HL-60 (cell line): ENCODE data around the gene UBAP2.

Source experiments
- DNase-seq, 2 experiments: peaks; one replicate each; pipeline ENCODE4 v3.0.0-alpha.2; 2010 to 2020; ENCODE audit warnings: low read depth in 1 of 2, low spot score in 1 of 2
- H3K27ac ChIP-seq: fragments of 250-450 bp; sonication (Bioruptor Pico); replicated peaks from 2 replicates; pipeline ENCODE4 v1.5.1; 2020; ENCODE audit warnings: mild to moderate bottlenecking, moderate library complexity
- H3K27me3 ChIP-seq: fragments of 250-450 bp; sonication (Bioruptor Pico); 2 replicates; pipeline ENCODE4 v1.5.1; 2021; ENCODE audit warnings: mild to moderate bottlenecking, moderate library complexity; ENCODE audit not compliant: insufficient read depth, poor library complexity, severe bottlenecking
- H3K4me3 ChIP-seq: replicated peaks from 2 replicates; pipeline ENCODE4 v1.5.1; 2011; ENCODE audit warnings: mild to moderate bottlenecking, control low read depth, low read length; ENCODE audit not compliant: insufficient read depth
- CTCF ChIP-seq: IDR thresholded peaks from one replicate; pipeline ENCODE4 v1.5.1; 2011; ENCODE audit warnings: low read length, control low read depth, inconsistent platforms; ENCODE audit not compliant: insufficient read depth
- GABPA ChIP-seq: IDR thresholded peaks from 2 replicates; pipeline ENCODE4 v1.6.1; 2012; ENCODE audit warnings: low read depth
- POLR2AphosphoS5 ChIP-seq: IDR thresholded peaks from 2 replicates; pipeline ENCODE4 v1.6.1; 2012; ENCODE audit warnings: low read depth
- REST ChIP-seq: IDR thresholded peaks from 2 replicates; pipeline ENCODE4 v1.6.1; 2012; ENCODE audit warnings: low read depth; ENCODE audit not compliant: insufficient replicate concordance
- SPI1 ChIP-seq: IDR thresholded peaks from 2 replicates; pipeline ENCODE4 v1.6.1; 2012; ENCODE audit warnings: low read depth, mild to moderate bottlenecking, borderline replicate concordance

The UBAP2 gene

GRCh38 chr9:33881635-33882034 is 167.1 kb downstream of the UBAP2 start:
- no peaks in the 10 kb centered on the region for H3K27me3 ChIP-seq
- DNase-seq: no peak
- H3K27ac ChIP-seq: no peak overlapping the region
- H3K4me3 ChIP-seq: no peak overlapping the region
- no peak for TF ChIP-seq REST
- TF ChIP-seq SPI1: no peak
- no peak for TF ChIP-seq POLR2AphosphoS5
- no peak for TF ChIP-seq CTCF
- no peak for TF ChIP-seq GABPA

GRCh38 chr9:33880211-33881089 is 168.2 kb downstream of the UBAP2 start:
- Histone ChIP-seq H3K4me3 (no peak overlapping the region), H3K27ac (no peak overlapping the region), H3K27me3 (no peaks in the 10 kb centered on the region)
- no peak for DNase-seq
- no peak for TF ChIP-seq REST
- TF ChIP-seq SPI1: no peak
- no peak for TF ChIP-seq POLR2AphosphoS5
- TF ChIP-seq CTCF: no peak

- H3K27me3 ChIP-seq: no peaks in the 10 kb centered on the region
- no peak overlapping the region for H3K27ac ChIP-seq
- H3K4me3 ChIP-seq: no peak overlapping the region
- TF ChIP-seq GABPA (no peak), POLR2AphosphoS5 (no peak), REST (no peak), CTCF (no peak), SPI1 (no peak)
- DNase-seq: no peak
These were observed 169.9 kb downstream of the UBAP2 start for GRCh38 chr9:33878691-33879366.
